ENCODE results near the gene MSS51. TPM values are rescaled to one million over a fixed set of nuclear protein-coding genes. Genes with fewer than 3 reads are reported as not detected.
"Not testable (repeated sequence)": the region's sequence is repeated elsewhere in the genome, so short reads cannot be mapped to it uniquely, and the experiment has no call there.

MSS51 gene
- total RNA-seq, 8 experiments from 2014 or later, result 0.76 to 5.3 (median 2.2) TPM

DNA sequence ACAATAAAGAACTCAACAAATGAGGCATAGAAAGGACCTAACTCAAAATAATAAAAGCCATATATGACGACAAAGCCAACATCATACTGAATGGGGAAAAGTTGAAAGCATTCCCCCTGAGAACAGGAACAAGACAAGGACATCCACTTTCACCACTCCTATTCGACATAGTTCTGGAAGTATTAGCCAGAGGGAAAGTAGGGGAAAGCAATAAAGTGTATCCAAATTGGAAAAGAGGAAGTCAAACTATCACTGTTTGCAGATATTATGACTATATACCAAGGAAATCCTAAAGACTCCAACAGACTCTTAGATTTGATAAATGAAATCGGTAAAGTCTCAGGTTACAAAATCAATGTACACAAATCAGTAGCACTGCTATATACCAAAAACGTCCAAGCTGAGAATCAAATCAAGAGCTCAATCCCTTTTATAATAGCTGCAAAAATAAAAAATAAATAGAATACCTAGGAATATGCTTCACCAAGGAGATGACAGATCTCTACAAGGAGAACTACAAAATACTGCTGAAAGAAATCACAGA, 24.3 kb downstream of the MSS51 start:
- ATAC-seq (replicated peaks in 6 of 8), result no peak
- WGBS, 10 experiments, result 53 to 93% (median 86%) methylated on average over 2 to 4 of the region's 4 CpGs; no CpG with 5 or more reads in 1 of the 10 experiments
- Histone ChIP-seq H3K4me3 (no peak overlapping the region), H3K4me1 (replicated peaks in 1 of 2) (peaks cover 5% of the 10 kb centered on the region in 2 donors), H3K27ac (no peak overlapping the region)
- in situ Hi-C loops (cut with MboI; ENCODE audit: low pct_unique_long_range_greater_than_20kb in 2 of 9, low sequenced_read_pairs in 9 of 9, unreplicated experiment in 9 of 9), result no loop called here

DNA sequence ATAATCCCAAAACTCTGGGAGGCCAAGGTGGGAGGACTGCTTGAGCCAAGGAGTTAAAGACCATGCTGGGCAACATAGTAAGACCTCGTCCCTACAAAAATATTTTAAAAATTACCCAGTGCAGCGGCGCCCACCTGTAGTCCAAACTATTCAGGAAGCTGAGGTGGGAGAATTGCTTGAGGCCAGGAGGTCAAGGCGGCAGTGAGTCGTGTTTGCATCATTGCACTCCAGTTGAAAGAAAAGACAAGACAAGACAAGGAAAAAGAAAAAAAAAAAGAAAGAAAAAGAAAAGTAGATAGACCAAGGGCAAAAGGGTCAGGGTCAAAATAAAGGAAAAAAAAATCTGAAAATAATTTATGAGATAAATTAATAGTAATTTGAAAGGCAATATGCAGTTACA, 25.3 kb downstream of the MSS51 start:
- WGBS, 10 experiments, result 67 to 96% (median 90%) methylated on average over 3 to 5 of the region's 5 CpGs
- in situ Hi-C loops (cut with MboI; ENCODE audit: low pct_unique_long_range_greater_than_20kb in 2 of 9, low sequenced_read_pairs in 9 of 9, unreplicated experiment in 9 of 9), result no loop called here
- no peak for ATAC-seq (replicated peaks in 6 of 8)
- H3K4me1 ChIP-seq (replicated peaks in 1 of 2), result peaks cover 5% of the 10 kb centered on the region in 2 donors
- no peak overlapping the region for H3K4me3 ChIP-seq
- H3K27ac ChIP-seq, result no peak overlapping the region

DNA sequence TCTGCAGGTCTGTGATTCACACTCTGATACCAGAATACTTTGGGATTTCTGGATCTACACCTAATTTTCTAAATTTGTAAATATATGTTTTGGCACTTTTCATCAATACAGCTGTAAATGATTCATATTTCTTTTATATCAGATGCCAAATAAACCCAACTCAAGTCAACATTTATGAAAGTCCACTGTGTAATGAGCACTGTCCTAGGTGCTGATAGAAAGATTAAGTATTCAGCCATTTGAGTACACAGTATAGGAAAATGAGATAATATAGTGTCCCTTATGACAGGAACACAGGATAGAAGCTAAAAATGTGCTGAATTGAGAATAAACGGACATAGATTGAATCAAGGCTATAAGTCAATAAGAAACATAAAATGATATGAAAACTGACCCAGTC, 25.9 kb downstream of the MSS51 start:
- Histone ChIP-seq H3K4me3 (no peak overlapping the region), H3K4me1 (replicated peaks in 1 of 2) (peaks cover 1 to 2% of the 10 kb centered on the region in 2 donors), H3K27ac (no peak overlapping the region)
- ATAC-seq (replicated peaks in 6 of 8), result no peak
- in situ Hi-C loops (cut with MboI; ENCODE audit: low pct_unique_long_range_greater_than_20kb in 2 of 9, low sequenced_read_pairs in 9 of 9, unreplicated experiment in 9 of 9), result no loop called here
- WGBS, 10 experiments, result 89 to 100% (median 100%) methylated on average over 1 of the region's 1 CpG; no CpG with 5 or more reads in 1 of the 10 experiments

- no peaks in the 10 kb centered on the region for H3K4me1 ChIP-seq (replicated peaks in 1 of 2)
- ATAC-seq (replicated peaks in 6 of 8), result no peak
Observed at GRCh38 chr10:73406846-73407245, 26.5 kb downstream of the MSS51 start.

GRCh38 chr10:73405556-73405955, 27.8 kb downstream of the MSS51 start:
- in situ Hi-C loops (cut with MboI; ENCODE audit: low pct_unique_long_range_greater_than_20kb in 2 of 9, low sequenced_read_pairs in 9 of 9, unreplicated experiment in 9 of 9), result no loop called here
- no peaks in the 10 kb centered on the region for H3K4me1 ChIP-seq (replicated peaks in 1 of 2)
- WGBS, 10 experiments, result 88 to 100% (median 100%) methylated on average over 1 to 3 of the region's 3 CpGs; no CpG with 5 or more reads in 3 of the 10 experiments
- ATAC-seq (replicated peaks in 6 of 8), result no peak
- no peak overlapping the region for H3K4me3 ChIP-seq
- no peak overlapping the region for H3K27ac ChIP-seq

More at GRCh38 chr10:73406846-73407245, 26.5 kb downstream of the MSS51 start:
- H3K4me3 ChIP-seq, result no peak overlapping the region
- 80 to 100% (median 93%) methylated on average over 1 to 4 of the region's 5 CpGs for WGBS, 10 experiments
- no peak overlapping the region for H3K27ac ChIP-seq
- in situ Hi-C loops (cut with MboI; ENCODE audit: low pct_unique_long_range_greater_than_20kb in 2 of 9, low sequenced_read_pairs in 9 of 9, unreplicated experiment in 9 of 9), result no loop called here

DNA sequence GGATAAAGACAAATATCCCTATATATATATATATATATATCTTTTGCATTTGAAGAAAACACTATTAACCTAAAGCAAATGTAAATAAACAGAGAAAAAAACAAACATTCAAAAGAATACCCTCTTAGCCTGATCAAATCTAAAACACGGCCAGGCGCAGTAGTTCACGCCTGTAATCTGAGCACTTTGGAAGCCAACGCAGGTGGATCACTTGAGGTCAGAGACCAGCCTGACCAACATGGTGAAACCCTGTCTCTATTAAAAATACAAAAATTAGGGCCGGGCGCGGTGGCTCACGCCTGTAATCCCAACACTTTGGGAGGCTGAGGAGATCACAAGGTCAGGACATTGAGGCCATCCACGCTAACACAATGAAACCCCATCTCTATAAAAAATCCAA, 28.7 kb downstream of the MSS51 start:
- WGBS, 10 experiments, result 90 to 100% (median 97%) methylated on average over 1 to 8 of the region's 9 CpGs; no CpG with 5 or more reads in 3 of the 10 experiments
- in situ Hi-C loops (cut with MboI; ENCODE audit: low pct_unique_long_range_greater_than_20kb in 2 of 9, low sequenced_read_pairs in 9 of 9, unreplicated experiment in 9 of 9), result no loop called here
- no peaks in the 10 kb centered on the region for H3K4me1 ChIP-seq (replicated peaks in 1 of 2)
- no peak overlapping the region for H3K4me3 ChIP-seq
- no peak for ATAC-seq (replicated peaks in 6 of 8)
- no peak overlapping the region for H3K27ac ChIP-seq

- 96 to 100% (median 100%) methylated on average over 1 to 5 of the region's 6 CpGs; no CpG with 5 or more reads in 7 of the 10 experiments for WGBS, 10 experiments
- Histone ChIP-seq H3K4me1 (replicated peaks in 1 of 2) (no peaks in the 10 kb centered on the region), H3K4me3 (no peak overlapping the region), H3K27ac (no peak overlapping the region)
- in situ Hi-C loops (cut with MboI; ENCODE audit: low pct_unique_long_range_greater_than_20kb in 2 of 9, low sequenced_read_pairs in 9 of 9, unreplicated experiment in 9 of 9), result no loop called here
- ATAC-seq (replicated peaks in 6 of 8), result no peak
Observed at GRCh38 chr10:73401636-73402035, 31.7 kb downstream of the MSS51 start.

- in situ Hi-C loops (cut with MboI; ENCODE audit: low pct_unique_long_range_greater_than_20kb in 2 of 9, low sequenced_read_pairs in 9 of 9, unreplicated experiment in 9 of 9), result no loop called here
- H3K27ac ChIP-seq, result no peak overlapping the region
- no peak overlapping the region for H3K4me3 ChIP-seq
- 61 to 92% (median 79%) methylated on average over 1 to 4 of the region's 4 CpGs for WGBS, 10 experiments
- no peak for ATAC-seq (replicated peaks in 6 of 8)
- H3K4me1 ChIP-seq (replicated peaks in 1 of 2), result no peaks in the 10 kb centered on the region
Observed at GRCh38 chr10:73399063-73399462, 34.3 kb downstream of the MSS51 start.

- in situ Hi-C loops (cut with MboI; ENCODE audit: low pct_unique_long_range_greater_than_20kb in 2 of 9, low sequenced_read_pairs in 9 of 9, unreplicated experiment in 9 of 9), result no loop called here
- no peak overlapping the region for H3K27ac ChIP-seq
- no peak for ATAC-seq (replicated peaks in 6 of 8)
- no peak overlapping the region for H3K4me3 ChIP-seq
- no peaks in the 10 kb centered on the region for H3K4me1 ChIP-seq (replicated peaks in 1 of 2)
- WGBS, 10 experiments, result 92 to 100% (median 100%) methylated on average over 1 to 4 of the region's 6 CpGs; no CpG with 5 or more reads in 3 of the 10 experiments
Observed at GRCh38 chr10:73398024-73398423, 35.3 kb downstream of the MSS51 start.

GRCh38 chr10:73394325-73394724, 39.0 kb downstream of the MSS51 start:
- H3K4me3 ChIP-seq; ATAC-seq (replicated peaks in 6 of 8); in situ Hi-C loops (cut with MboI; ENCODE audit: low pct_unique_long_range_greater_than_20kb in 2 of 9, low sequenced_read_pairs in 9 of 9, unreplicated experiment in 9 of 9); H3K4me1 ChIP-seq (replicated peaks in 1 of 2); H3K27ac ChIP-seq: not testable (repeated sequence)
- 100% methylated on average over 1 of the region's 4 CpGs; no CpG with 5 or more reads in 9 of the 10 experiments for WGBS, 10 experiments

- in situ Hi-C loops (cut with MboI; ENCODE audit: low pct_unique_long_range_greater_than_20kb in 2 of 9, low sequenced_read_pairs in 9 of 9, unreplicated experiment in 9 of 9), result no loop called here
- no peak overlapping the region for H3K27ac ChIP-seq
- ATAC-seq (replicated peaks in 6 of 8), result no peak
- H3K4me3 ChIP-seq, result no peak overlapping the region
- 80 to 100% (median 90%) methylated on average over 1 to 4 of the region's 4 CpGs; no CpG with 5 or more reads in 1 of the 10 experiments for WGBS, 10 experiments
- no peaks in the 10 kb centered on the region for H3K4me1 ChIP-seq (replicated peaks in 1 of 2)
Observed at GRCh38 chr10:73388228-73388627, 45.1 kb downstream of the MSS51 start.

GRCh38 chr10:73386583-73386982, 46.8 kb downstream of the MSS51 start:
- in situ Hi-C loops (cut with MboI; ENCODE audit: low pct_unique_long_range_greater_than_20kb in 2 of 9, low sequenced_read_pairs in 9 of 9, unreplicated experiment in 9 of 9), result no loop called here
- Histone ChIP-seq H3K27ac (no peak overlapping the region), H3K4me1 (replicated peaks in 1 of 2) (no peaks in the 10 kb centered on the region), H3K4me3 (no peak overlapping the region)
- ATAC-seq (replicated peaks in 6 of 8), result no peak
- WGBS, 10 experiments, result 86 to 98% (median 94%) methylated on average over 1 to 7 of the region's 7 CpGs; no CpG with 5 or more reads in 1 of the 10 experiments

DNA sequence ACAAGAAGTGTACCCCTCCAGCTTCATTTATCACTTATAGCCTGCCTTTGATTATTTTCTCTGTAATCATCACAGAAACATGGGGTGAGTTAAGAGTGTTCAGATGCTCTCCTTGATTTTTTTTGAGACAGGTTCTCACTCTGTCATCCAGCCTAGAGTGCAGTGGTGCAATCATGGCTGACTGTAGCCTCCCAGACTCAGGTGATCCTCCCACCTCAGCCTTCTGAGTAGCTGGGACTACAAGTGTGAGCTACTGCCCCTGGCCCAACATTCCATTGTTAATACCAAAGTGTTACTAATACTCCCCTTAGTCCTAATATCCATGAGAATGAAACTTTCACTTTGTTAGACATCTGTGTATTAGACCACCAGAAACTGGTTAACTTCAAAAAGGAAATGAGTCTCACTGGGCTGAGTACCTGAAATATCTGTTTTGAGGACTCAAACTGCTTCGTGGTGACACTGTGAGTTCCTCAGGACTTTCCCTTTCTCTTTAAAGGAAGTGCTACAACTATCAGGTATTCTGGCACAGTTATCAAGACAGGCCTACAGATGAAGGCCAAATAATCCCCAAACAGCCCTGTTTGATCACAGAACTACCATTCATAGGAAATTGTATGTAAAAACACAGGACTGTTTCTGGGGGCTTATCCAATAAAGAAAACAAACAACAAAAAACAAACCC, 54.2 kb downstream of the MSS51 start:
- in situ Hi-C loops (cut with MboI; ENCODE audit: low pct_unique_long_range_greater_than_20kb in 2 of 9, low sequenced_read_pairs in 9 of 9, unreplicated experiment in 9 of 9), result no loop called here
- WGBS, 10 experiments, result 43 to 100% (median 88%) methylated on average over 1 of the region's 1 CpG; no CpG with 5 or more reads in 4 of the 10 experiments
- ATAC-seq (replicated peaks in 6 of 8), result no peak

DNA sequence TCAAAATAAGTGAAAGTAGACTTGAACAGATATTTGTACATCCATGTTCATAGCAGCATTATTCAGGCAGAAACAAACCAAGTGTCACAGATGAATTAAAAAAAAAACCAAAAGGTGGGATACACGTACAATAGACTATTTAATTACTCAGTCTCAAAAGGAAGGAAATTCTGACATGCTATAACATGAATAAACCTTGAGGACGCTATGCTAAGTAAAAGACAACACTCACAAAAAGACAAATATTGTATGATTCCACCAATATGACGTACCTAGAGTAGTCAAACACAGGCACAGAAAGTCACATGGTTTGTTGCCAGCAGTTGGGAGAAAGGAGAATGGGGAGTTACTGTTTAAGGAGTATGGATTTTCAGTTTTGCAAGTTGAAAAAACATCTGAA, 56.7 kb downstream of the MSS51 start:
- H3K4me1 ChIP-seq (replicated peaks in 1 of 2), result no peaks in the 10 kb centered on the region
- no peak overlapping the region for H3K27ac ChIP-seq
- no peak overlapping the region for H3K4me3 ChIP-seq
- WGBS, 10 experiments, result 80 to 100% (median 89%) methylated on average over 1 to 3 of the region's 3 CpGs; no CpG with 5 or more reads in 1 of the 10 experiments
- in situ Hi-C loops (cut with MboI; ENCODE audit: low pct_unique_long_range_greater_than_20kb in 2 of 9, low sequenced_read_pairs in 9 of 9, unreplicated experiment in 9 of 9), result no loop called here
- no peak for ATAC-seq (replicated peaks in 6 of 8)

More for the DNA sequence above, 54.2 kb downstream of the MSS51 start:
- Histone ChIP-seq H3K4me3 (no peak overlapping the region), H3K4me1 (replicated peaks in 1 of 2) (no peaks in the 10 kb centered on the region), H3K27ac (no peak overlapping the region)

Measured in motor neuron (in vitro differentiated cells).